Measurements from ENCODE around the gene RNF213.

RNF213 gene

DNA sequence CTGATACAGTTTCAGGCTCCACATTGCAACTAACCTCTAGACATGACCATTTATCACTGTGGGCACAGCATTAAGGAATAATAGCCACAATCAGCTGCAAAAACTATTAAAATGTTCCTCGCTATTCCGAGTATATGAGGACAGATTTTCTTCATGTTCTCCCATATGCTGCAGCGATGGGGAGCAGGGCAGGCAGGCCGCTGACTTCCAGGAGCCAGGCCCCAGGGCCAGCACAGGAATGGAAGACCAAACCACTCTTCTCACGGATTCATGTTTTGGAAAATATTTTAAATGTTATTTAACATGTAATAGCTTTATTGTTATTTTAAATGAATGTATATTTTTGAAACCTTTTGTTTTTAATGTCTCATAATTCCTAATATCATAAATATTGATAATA, 110.5 kb downstream of the RNF213 start:
- Histone ChIP-seq H2AFZ (ENCODE audit: low read depth, low read length) (no peak overlapping the region), H3K4me1 (ENCODE audit: low read length) (no peaks in the 10 kb centered on the region), H3K79me2 (ENCODE audit: low read length) (no peaks in the 10 kb centered on the region), H3K27ac (ENCODE audit: low read length) (no peak overlapping the region), H3K36me3 (replicated peaks; ENCODE audit: low read depth, low read length) (peaks cover 82% of the 10 kb centered on the region), H3K4me2 (ENCODE audit: low read length) (no peak overlapping the region), H3K9me3 (ENCODE audit: insufficient read depth, low read length) (no peaks in the 10 kb centered on the region), H3K27me3 (ENCODE audit: low read depth, low read length) (no peaks in the 10 kb centered on the region), H3K9ac (ENCODE audit: low read length) (no peak overlapping the region), H4K20me1 (ENCODE audit: insufficient read depth, low read length) (peaks cover 4% of the 10 kb centered on the region; the same call in 1 of the 2 replicates), H3K4me3 (ENCODE audit: low read length) (no peak overlapping the region)
- no peak for TF ChIP-seq EZH2phosphoT487 (IDR thresholded peaks at IDR 0.05; ENCODE audit: low read depth)
- no peak for TF ChIP-seq CTCF (IDR thresholded peaks at IDR 0.05; ENCODE audit: low read depth, low read length)

- no peak overlapping the region for H3K4me3 ChIP-seq (ENCODE audit: low read length)
- H3K36me3 ChIP-seq (replicated peaks; ENCODE audit: low read depth, low read length), result peaks cover 84% of the 10 kb centered on the region
Observed at GRCh38 chr17:80372456-80372855, 111.8 kb downstream of the RNF213 start.

DNA sequence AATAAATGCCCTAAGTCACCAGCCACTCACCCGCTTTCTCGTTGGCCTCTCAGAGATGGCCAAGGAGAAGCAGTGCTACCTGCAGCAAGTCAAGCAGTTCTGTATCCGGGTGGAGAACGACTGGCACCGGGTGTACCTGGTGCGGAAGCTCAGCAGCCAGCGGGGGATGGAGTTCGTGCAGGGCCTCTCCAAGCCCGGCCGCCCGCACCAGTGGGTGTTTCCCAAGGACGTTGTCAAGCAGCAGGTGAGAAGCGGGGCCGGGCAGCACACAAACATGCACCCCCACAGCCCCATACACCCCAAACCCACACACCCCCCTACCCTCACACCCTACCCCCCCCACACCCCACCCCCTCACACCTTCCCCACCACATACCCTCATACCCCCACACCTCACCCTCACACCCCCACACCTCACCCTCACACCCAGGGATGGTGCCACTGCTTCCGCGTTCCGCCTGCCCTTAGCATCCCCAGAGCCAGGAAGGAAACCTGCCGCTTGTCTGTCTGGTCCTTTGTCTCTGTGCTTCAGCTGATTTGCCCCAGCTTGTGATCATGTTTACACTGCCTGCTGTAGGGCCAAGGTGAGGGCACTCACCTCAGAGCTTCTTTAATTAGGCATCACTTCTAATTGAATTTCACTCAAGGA, 112.4 kb downstream of the RNF213 start:
- Histone ChIP-seq H3K4me2 (ENCODE audit: low read length) (no peak overlapping the region), H3K79me2 (ENCODE audit: low read length) (no peaks in the 10 kb centered on the region), H3K9me3 (ENCODE audit: insufficient read depth, low read length) (no peaks in the 10 kb centered on the region), H3K27me3 (ENCODE audit: low read depth, low read length) (no peaks in the 10 kb centered on the region), H3K9ac (ENCODE audit: low read length) (no peak overlapping the region), H3K4me3 (ENCODE audit: low read length) (no peak overlapping the region), H4K20me1 (ENCODE audit: insufficient read depth, low read length) (peaks cover 4% of the 10 kb centered on the region; the same call in 1 of the 2 replicates), H3K4me1 (ENCODE audit: low read length) (no peaks in the 10 kb centered on the region), H2AFZ (ENCODE audit: low read depth, low read length) (no peak overlapping the region), H3K27ac (ENCODE audit: low read length) (no peak overlapping the region), H3K36me3 (replicated peaks; ENCODE audit: low read depth, low read length) (peaks cover 84% of the 10 kb centered on the region)
- TF ChIP-seq EZH2phosphoT487 (IDR thresholded peaks at IDR 0.05; ENCODE audit: low read depth), result no peak
- no peak for TF ChIP-seq CTCF (IDR thresholded peaks at IDR 0.05; ENCODE audit: low read depth, low read length)

More at GRCh38 chr17:80372456-80372855, 111.8 kb downstream of the RNF213 start:
- H3K9me3 ChIP-seq (ENCODE audit: insufficient read depth, low read length), result no peaks in the 10 kb centered on the region
- H4K20me1 ChIP-seq (ENCODE audit: insufficient read depth, low read length), result peaks cover 3% of the 10 kb centered on the region; the same call in 1 of the 2 replicates
- no peaks in the 10 kb centered on the region for H3K4me1 ChIP-seq (ENCODE audit: low read length)
- H3K27me3 ChIP-seq (ENCODE audit: low read depth, low read length), result no peaks in the 10 kb centered on the region
- H3K9ac ChIP-seq (ENCODE audit: low read length), result no peak overlapping the region
- H3K4me2 ChIP-seq (ENCODE audit: low read length), result no peak overlapping the region
- no peak overlapping the region for H3K27ac ChIP-seq (ENCODE audit: low read length)
- no peak for TF ChIP-seq EZH2phosphoT487 (IDR thresholded peaks at IDR 0.05; ENCODE audit: low read depth)
- H3K79me2 ChIP-seq (ENCODE audit: low read length), result no peaks in the 10 kb centered on the region
- H2AFZ ChIP-seq (ENCODE audit: low read depth, low read length), result no peak overlapping the region

DNA sequence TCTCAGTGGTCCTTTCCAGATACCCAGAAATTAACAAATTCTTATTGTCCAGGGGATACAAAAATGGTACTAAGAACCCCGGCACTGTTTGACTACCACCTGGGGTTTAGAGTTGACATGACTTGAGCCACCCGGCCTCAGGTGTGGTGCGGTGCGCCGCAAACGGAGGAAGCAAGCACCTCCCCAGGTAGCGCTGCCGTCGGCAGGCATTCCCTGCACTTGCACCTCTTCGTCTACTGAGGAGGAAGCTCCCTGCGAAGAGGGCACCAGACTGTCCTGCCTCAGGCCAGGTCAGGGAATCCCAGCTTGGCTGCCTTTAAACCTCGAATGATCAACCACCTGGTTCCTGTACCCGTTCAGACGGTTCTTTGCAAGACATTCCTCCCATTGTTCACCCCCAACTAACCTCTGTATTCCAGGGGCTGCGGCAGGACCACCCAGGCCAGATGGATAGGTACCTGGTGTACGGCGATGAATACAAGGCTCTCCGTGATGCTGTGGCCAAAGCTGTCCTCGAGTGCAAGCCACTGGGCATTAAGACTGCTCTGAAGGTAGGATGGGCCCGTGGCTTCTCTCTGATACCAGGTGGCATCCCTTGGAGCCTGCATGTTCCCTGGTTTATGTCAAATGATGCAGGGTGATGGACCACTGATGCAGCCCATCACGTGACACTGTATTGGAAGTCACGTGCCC, 113.5 kb downstream of the RNF213 start:
- Histone ChIP-seq H3K4me1 (ENCODE audit: low read length) (no peaks in the 10 kb centered on the region), H2AFZ (ENCODE audit: low read depth, low read length) (no peak overlapping the region), H3K27ac (ENCODE audit: low read length) (no peak overlapping the region), H4K20me1 (ENCODE audit: insufficient read depth, low read length) (peaks cover 4% of the 10 kb centered on the region; the same call in 1 of the 2 replicates), H3K36me3 (replicated peaks; ENCODE audit: low read depth, low read length) (peaks cover 85% of the 10 kb centered on the region), H3K4me3 (ENCODE audit: low read length) (no peak overlapping the region), H3K27me3 (ENCODE audit: low read depth, low read length) (no peaks in the 10 kb centered on the region), H3K79me2 (ENCODE audit: low read length) (no peaks in the 10 kb centered on the region), H3K9me3 (ENCODE audit: insufficient read depth, low read length) (no peaks in the 10 kb centered on the region), H3K9ac (ENCODE audit: low read length) (no peak overlapping the region), H3K4me2 (ENCODE audit: low read length) (no peak overlapping the region)
- TF ChIP-seq CTCF (IDR thresholded peaks at IDR 0.05; ENCODE audit: low read depth, low read length) (no peak), EZH2phosphoT487 (IDR thresholded peaks at IDR 0.05; ENCODE audit: low read depth) (no peak)

Data from OCI-LY3 (cell line).